GM18505 (cell line): ENCODE measurements around the gene ITGB4.

Experiments used
- ATAC-seq: cut with Tn5 transposase; IDR thresholded peaks from one replicate; pipeline ENCODE4 v1.9.1; 2021; ENCODE audit not compliant: unreplicated experiment
- POLR2A ChIP-seq: IDR thresholded peaks from 4 replicates; pipeline ENCODE4 v1.6.1; 2011; ENCODE audit warnings: borderline replicate concordance; ENCODE audit not compliant: insufficient read depth, insufficient read length; ENCODE audit errors: extremely low read depth

The ITGB4 gene

GRCh38 chr17:75720656-75721462, at the start of gene ITGB4:
TSS of gene ITGB4 (plus strand) at chr17:75721459. CDS start at chr17:75724704, 3,245 bp downstream.
- no peak for ATAC-seq
- TF ChIP-seq POLR2A, result no peak

GRCh38 chr17:75672011-75672410, 49.2 kb upstream of the ITGB4 start:
- no peak for TF ChIP-seq POLR2A
- ATAC-seq, result no peak

GRCh38 chr17:75673487-75673886, 47.8 kb upstream of the ITGB4 start:
- ATAC-seq, result no peak

GRCh38 chr17:75676461-75676860, 44.8 kb upstream of the ITGB4 start:
- no peak for TF ChIP-seq POLR2A
- ATAC-seq, result no peak

More at GRCh38 chr17:75673487-75673886, 47.8 kb upstream of the ITGB4 start:
- no peak for TF ChIP-seq POLR2A

GRCh38 chr17:75679706-75680211, 41.5 kb upstream of the ITGB4 start:
- no peak for TF ChIP-seq POLR2A
- ATAC-seq, result no peak

GRCh38 chr17:75680431-75680830, 40.8 kb upstream of the ITGB4 start:
- ATAC-seq, result no peak

GRCh38 chr17:75681289-75681688, 40.0 kb upstream of the ITGB4 start:
- no peak for TF ChIP-seq POLR2A
- no peak for ATAC-seq

More at GRCh38 chr17:75680431-75680830, 40.8 kb upstream of the ITGB4 start:
- TF ChIP-seq POLR2A, result no peak

- TF ChIP-seq POLR2A, result no peak
- ATAC-seq, result no peak
Measured at GRCh38 chr17:75683583-75683982, 37.7 kb upstream of the ITGB4 start.

GRCh38 chr17:75684249-75684648, 37.0 kb upstream of the ITGB4 start:
- no peak for TF ChIP-seq POLR2A
- no peak for ATAC-seq

GRCh38 chr17:75684924-75685323, 36.3 kb upstream of the ITGB4 start:
- no peak for TF ChIP-seq POLR2A
- ATAC-seq, result no peak

GRCh38 chr17:75685499-75685898, 35.8 kb upstream of the ITGB4 start:
- TF ChIP-seq POLR2A, result no peak
- no peak for ATAC-seq

GRCh38 chr17:75688209-75688825, 32.9 kb upstream of the ITGB4 start:
- no peak for TF ChIP-seq POLR2A

GRCh38 chr17:75689441-75689873, 31.8 kb upstream of the ITGB4 start:
- TF ChIP-seq POLR2A, result no peak
- ATAC-seq, result peak; percentile 51

More at GRCh38 chr17:75688209-75688825, 32.9 kb upstream of the ITGB4 start:
- ATAC-seq, result no peak

GRCh38 chr17:75691371-75691791, 29.9 kb upstream of the ITGB4 start:
- no peak for ATAC-seq
- TF ChIP-seq POLR2A, result no peak
